Activated CD4-positive, alpha-beta T cell treated with anti-CD3 and anti-CD28 coated beads, Interleukin-2, Interleukin-6, amounts not matched to agents 100 ng/mL and 50 ng/mL, durations not matched to agents 16 hours and 8 hours (primary cell): ENCODE measurements around the gene POMP.

ENCODE experiments used
- DNase-seq: peaks from one replicate; pipeline ENCODE4 v3.0.0-alpha.2; 2020

POMP gene

GRCh38 chr13:28704282-28704681 is 45.4 kb downstream of the POMP start:
- no peak for DNase-seq

- DNase-seq: no peak
Observed at GRCh38 chr13:28704919-28705318, 46.0 kb downstream of the POMP start.

GRCh38 chr13:28705461-28706083 is 46.6 kb downstream of the POMP start:
- DNase-seq: no peak

GRCh38 chr13:28707629-28708427 is 48.9 kb downstream of the POMP start:
- peak; percentile 79 for DNase-seq

GRCh38 chr13:28710161-28710560 is 51.2 kb downstream of the POMP start:
- no peak for DNase-seq

- DNase-seq: no peak
Observed at GRCh38 chr13:28714651-28715050, 55.7 kb downstream of the POMP start.

- DNase-seq: no peak
Observed at GRCh38 chr13:28716511-28716910, 57.6 kb downstream of the POMP start.

GRCh38 chr13:28717170-28717569 is 58.2 kb downstream of the POMP start:
- DNase-seq: no peak

- no peak for DNase-seq
Observed at GRCh38 chr13:28718196-28718542, 59.2 kb downstream of the POMP start.

GRCh38 chr13:28718543-28719226 is 59.8 kb downstream of the POMP start, which contains the start of gene SLC46A3:
TSS of gene SLC46A3 (minus strand) at chr13:28718970. CDS start at chr13:28717998, 972 bp downstream.
- DNase-seq: peak; percentile 98

GRCh38 chr13:28719227-28720055 is 60.5 kb downstream of the POMP start:
- DNase-seq: no peak

GRCh38 chr13:28723806-28724205 is 64.9 kb downstream of the POMP start:
- DNase-seq: no peak

GRCh38 chr13:28725046-28725610 is 66.2 kb downstream of the POMP start:
- DNase-seq: no peak
